CD4-positive, alpha-beta T cell treated with Interleukin-6 for 4 hours (primary cell): Measurements from ENCODE around the gene FGG.

ENCODE experiments used
- DNase-seq: peaks from one replicate; pipeline ENCODE4 v3.0.0-alpha.2; 2020; ENCODE audit warnings: mixed read lengths

FGG gene

DNA sequence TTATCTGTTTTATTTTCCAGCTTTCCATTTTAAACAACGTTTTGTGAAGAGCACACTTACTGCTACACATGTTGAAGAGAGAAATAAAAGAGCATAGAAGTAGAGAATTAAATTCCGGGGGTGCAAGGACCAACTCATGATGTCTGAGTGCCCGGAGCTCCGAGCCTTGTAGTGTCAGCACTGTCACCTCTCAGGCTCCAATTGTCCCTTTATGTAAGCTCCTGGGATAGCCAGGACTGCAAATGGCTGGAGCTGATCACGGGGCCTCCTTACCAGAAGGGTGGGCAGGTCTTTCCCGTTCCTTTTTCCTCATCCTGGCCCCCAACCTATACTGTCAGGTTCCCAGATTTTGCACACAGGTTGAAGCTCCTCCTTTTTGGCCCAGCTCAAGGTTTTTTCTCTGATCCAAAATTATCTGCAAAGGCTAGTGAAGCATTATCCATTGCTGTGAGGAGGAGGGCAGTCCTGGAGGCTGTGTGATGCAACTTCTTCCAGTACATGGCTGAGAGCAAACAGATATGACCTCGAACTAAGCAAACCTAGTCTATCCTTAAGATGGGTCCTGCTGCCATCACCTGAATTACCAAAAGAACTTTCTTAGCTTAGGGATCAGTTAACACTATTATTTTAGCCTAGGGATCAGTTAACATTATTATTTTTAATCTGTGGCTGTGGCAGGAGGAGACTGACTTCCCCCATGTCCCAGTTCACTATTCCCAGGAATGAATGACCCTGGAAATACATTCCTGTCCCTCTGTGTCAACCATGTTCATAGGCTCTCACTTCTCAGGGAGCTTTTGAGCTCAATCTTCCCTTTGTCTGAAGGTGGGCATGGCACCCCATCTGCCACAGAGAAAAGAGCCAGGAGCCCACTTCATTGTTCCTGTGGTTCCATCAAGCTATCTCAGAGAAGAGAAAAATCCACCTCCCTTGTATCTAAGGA is at the start of gene FGG:
Gene FGG, minus strand, starts transcription at position 185 of the 943 bp plus-strand sequence. Its CDS starts 47 bp downstream, at position 138.
- no peak for DNase-seq

DNA sequence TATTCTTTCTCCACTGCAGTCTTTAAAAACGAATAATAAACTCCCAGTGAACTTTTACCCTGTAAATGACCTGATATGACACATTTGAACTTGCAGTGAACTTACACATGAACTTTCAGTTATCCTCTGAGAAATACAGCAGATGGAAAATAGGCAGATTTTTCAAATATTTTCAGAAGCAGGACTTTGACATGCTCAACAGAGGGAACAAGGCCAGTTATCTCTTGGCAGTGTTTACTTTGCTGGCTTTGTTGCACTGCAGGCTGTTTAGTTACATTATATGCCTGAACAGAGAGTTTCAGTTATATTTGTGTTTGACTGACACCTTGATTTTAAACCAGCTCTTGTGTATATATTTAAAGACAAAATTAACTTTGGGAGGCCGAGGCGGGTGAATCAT is 47.6 kb upstream of the FGG start:
- no peak for DNase-seq

DNA sequence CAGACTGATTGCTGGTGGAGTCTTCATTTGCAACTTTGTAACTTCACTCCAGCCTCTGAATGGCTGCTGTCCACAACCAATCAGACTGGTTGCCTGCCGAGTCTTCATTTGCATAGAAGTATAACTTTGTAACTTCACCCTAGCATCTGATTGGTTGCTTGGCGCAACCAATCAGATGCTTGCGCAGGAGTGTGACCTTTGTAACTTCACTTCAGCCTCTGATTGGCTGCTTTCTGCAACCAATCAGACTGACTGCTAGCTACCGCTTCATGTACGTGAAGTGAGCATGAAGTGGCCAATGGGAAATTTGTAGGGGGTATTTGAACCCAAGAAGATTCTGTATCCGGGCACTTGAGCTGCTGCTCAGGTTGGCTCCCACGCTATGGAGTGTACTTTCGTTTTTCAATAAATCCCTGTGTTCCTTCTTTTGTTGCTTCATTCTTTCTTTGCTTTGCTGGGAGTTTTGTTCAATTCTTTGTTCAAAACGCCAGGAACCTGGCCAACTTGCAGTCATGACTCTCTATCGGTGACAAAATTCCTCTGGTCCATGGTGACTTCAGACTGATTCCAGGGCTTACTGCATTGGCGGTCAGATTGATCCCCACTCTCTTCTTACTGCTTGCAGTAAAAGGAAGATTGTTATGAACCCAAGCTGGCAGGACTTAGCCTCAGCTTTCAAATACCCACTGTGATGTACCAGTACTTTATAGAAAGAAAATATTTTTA is 46.4 kb upstream of the FGG start:
- no peak for DNase-seq

DNA sequence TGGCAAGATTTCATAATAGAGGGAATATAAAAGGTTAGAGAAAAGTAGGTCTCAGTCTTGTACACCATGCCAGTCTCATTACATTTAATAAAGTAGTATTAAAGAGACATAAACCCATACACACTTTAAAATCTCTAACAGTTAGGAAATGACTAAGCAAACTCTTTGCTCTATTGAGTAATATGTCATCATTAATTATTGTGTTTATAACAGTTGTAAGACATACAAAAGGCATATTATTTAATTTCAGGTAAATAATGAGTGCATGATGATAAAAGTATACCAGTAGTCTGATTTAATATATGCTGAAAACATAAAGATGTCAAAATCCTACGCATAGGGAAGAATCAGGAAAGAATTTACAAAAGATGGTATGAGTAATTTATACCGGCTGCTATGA is 31.0 kb upstream of the FGG start:
- DNase-seq = no peak

DNA sequence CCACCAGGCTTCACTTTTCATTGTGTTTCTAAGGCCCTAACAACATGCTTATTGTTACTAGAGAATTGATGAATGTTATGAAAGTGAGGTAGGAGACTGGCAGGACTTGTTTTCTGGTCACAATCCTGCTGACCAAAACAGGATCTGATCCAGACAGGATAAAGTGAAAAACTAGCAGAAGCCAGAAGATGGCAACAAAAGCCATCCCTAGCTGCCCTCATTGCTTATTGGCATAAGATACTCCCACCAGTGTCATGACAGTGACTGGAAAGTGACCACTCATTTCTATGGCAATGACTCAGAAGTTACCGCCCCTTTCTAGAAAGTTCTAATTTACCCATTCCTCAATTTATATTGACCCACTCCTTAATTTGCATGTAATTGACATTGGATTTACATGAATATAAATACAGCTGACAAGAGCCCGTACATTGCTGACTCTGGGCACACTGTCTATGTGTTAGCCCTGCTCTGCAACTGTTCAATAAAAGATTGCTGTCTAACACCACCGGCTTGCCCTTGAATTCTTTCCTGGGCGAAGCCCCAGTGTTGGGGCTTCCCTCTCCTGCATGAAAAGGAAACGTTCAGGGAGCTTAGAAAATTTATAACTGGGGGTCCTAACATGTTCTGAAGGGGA is 30.0 kb upstream of the FGG start:
- DNase-seq = no peak

DNA sequence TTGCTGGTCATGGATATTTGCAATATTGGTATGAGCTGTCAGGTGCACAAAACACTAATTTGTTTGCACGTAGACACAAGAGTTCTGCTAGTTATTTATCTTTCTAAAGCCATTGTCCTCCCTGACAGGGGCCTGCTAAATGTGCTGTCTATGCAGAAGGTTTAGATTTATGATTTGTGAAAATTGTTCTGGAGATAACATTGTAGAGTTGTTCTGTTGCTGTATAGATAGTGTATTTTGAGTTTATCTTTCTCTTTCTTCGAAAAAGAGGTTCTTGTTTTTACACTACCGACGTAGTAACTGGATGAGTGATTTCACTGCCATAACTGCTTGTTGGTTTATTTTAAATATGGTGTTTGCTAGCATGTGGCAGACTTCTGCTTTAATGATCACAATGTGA is 28.5 kb upstream of the FGG start:
- no peak for DNase-seq

DNA sequence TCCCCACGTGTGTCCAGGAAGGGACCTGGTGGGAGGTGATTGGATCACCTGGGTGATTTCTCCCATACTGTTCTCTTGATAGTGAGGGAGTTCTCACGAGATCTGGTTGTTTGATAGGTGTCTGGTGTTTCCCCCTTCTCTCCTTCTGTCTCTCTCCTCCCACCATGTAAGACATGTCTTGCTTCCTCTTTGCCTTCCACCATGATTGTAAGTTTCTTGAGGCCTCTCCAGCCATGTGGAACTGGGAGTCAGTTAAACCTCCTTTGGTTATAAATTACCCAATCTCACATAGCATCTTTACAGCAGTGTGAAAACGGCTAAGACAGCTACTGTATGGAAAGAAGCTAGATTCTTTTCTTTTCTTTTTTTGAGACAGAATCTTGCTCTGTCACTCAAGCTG is 21.6 kb upstream of the FGG start:
- DNase-seq = no peak

DNA sequence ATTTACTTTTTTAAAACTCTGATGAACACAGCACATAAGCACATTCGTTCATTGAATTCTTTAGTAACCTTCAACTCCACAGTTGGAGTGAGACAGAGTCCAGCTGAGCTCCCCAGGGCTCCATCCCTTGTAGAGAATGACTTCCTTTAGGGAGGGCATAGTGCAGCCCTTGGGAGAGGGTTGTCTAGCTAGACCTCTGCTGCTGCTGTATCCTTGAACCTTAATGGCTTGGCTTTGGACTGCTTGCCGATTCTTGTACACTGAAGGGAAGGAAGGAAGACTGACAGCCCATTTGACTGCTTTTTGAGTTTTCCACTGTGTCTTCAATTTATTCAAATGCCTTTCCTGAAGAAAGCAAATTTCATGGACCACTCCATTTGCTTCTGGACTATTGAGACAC is 19.4 kb upstream of the FGG start:
- no peak for DNase-seq

DNA sequence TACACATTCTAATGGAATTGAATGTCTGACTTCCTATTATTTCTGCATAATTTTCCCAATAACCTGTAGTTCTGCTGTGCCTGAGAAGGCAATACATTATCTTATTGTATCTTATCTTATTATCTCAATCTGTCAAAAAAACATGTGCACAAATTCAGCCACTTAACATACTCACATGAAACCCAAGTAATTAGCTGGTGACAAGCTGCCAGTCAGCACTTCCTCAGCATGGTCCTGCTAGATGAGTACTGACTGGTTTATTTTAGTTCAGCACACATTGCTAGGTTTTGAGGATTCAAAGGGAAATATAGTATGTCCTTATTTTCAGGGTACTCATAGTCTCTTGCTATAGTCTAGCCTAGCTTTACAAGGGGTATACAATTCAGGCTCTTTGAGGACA is 17.9 kb upstream of the FGG start:
- DNase-seq = no peak

DNA sequence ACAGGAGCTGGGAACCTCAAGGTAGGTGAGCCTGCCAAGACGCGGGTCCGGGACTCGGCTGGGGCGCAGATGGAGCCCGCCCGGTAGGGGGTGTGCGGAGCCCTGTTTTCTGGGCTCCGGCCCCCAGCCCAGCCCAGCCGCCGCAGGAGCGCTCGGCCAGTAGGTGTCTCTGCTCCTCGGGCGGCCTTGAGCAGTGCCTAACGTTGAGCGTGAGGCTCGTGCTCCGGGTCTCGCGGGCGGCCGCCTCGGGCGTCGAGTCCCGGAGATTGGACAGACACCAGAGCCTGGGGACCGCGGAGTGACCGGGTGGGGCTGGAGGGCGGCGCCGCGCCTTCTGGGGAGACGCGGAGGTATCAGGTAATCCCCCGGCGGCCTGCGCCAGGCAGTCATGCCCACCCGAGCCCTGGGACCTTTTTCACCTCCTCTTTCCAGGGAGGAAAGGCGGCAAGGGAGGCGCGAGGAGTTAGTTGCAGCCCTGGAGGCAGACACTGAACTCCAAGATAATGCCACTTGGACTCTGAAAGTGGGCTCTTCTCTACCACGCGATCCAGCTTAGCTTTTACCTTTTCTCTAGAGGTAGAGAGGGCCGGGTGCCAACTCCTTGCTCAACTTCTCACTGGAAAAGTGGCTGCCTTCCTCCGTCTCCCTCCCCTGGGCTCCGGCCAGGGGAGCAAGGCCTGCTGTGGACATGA is 14.5 kb upstream of the FGG start:
- DNase-seq = peak; percentile 57

DNA sequence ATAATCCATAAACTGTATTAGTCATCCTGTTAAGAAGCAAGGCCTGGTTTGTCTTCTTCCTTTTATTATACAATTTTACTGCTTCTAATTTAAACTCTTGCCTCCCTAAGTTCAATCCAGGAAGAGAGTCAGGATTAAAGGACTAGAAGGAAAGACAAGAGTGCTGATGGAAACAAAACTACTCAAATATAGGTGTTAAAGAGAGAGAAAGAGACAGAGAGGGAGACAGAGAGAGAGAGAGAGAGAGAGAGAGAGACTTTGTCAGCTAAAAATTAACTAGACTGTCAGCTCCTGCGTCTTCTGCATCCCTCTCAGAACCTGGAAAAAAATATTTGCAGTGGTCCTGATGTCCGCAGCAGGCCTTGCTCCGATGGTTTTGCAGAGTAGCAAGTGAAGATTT is 13.5 kb upstream of the FGG start:
- no peak for DNase-seq

DNA sequence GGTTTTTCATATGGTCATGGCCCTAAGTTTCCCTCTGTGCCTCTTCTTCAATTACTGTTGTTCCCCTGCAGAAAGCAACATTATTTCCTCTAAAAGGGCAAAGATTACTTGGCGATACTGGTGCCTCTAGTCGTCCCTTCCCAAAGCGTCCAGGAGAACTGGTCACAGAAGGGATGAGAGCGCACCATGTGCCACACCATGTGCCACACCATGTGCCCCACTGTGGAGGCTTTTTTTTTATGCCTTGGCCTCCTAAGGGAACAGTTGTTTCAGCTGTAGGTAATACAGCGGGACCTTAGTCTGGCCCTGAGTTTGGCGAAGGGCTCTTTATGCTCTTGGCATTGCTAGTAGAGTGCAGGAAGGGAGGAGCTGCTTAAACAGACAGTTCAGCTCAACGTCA is 11.5 kb upstream of the FGG start:
- no peak for DNase-seq

DNA sequence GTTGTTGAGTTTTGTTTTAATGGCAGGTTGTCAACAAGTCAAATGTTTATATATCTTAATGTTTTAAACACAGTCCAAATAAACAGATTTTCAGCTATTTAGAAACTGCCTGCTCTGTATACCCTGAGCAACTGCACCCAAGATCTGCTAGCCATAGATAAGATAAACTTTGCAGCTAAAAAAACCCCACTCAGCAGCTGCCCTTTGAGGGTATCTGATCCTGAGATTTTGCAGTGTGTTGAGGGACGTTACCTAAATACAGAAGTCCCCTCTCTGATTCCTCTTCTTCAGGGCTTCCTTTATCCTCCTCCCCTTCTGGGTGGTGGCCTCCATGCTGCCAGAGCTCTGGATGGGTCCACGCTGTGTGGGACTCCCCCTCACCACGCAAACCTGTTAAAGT is 11.0 kb upstream of the FGG start:
- DNase-seq = no peak

DNA sequence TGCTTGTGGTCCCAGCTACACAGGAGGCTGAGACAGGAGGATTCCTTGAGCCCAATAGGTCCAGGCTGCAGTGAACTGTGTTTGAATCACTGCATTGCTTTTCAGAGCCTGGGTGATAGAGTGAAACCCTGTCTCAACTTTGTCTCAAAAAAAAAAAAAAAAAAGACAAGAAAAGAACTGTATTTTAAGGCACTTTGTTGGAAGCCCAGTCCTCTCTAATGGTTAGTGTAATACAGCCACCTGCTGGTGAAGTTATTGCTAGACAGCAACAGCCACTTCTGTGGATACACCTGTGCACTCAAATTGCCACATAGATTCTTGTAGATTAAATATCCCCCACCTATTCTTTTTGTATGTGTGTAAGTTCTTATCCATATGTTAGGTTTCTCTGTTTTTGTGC is 10.1 kb upstream of the FGG start:
- peak; percentile 6 for DNase-seq

DNA sequence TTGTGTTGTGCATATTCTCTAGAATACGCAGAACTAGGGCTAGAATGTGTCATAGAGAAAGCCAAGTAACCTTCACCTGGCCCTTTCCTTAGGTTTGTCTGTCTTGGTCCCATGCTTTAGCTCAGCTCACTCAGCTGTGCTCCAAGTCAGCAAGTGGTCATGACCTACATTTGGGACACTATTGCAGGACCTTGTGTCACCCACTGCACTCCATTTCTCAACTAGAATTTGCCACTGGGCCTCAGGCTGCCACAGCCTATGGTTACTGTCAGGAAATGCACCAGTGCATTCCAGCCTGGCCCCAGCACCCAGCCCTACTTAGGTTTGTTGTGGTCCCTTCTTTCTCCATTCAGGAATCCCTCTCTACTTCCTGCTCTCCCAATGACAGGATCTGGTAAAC is 7.7 kb upstream of the FGG start:
- DNase-seq = no peak

DNA sequence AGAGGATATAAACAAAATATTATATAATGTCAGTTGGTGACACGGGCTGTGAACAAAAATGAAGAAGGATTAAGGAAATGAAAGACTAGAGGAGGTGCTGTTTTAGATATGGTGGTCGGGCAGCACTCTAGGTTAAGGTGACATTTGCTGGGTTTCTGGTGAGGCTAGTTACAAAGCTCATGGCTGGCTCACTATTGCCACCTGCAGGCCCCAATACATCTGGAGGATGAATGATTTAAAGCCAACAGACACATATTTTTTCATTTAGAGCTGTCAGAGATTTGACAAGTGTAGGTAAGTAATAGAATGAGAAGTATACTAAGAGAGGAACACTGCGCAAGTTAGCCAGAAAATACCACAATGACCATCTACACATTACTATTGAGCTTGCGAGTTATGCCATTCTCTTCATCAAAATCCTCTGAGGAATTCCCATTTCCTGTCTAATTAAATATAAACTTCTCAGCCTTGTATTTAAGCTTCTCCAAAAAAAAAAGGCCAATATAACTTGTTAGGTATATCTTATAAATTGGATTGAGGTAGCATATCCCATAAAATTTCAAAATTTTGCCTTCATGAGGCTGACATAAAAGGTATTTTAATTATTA is 6.4 kb upstream of the FGG start:
- peak; percentile 42 for DNase-seq

DNA sequence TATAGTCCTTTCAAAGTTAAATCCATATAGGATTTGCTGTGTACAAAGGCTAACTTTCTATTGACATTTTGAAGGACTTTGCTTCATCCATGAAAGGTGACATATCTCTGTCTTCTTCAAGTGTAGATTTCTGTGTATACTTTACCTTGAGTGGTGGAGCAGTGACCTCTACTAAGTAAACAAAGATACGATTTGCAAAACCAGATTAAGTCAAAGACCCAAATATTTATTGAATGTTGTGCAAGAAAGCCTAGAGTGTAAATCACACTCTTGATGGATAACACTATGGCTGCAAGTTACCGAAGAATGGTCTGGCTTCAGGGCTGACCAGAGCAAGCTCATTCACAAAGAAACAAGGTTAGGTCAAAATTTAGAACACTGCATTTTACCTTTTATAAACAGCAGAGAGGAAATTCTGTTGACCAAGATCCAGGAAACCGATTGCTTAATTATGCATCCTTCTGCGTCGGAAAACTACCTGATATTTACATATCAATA is 5.4 kb upstream of the FGG start:
- DNase-seq = no peak

DNA sequence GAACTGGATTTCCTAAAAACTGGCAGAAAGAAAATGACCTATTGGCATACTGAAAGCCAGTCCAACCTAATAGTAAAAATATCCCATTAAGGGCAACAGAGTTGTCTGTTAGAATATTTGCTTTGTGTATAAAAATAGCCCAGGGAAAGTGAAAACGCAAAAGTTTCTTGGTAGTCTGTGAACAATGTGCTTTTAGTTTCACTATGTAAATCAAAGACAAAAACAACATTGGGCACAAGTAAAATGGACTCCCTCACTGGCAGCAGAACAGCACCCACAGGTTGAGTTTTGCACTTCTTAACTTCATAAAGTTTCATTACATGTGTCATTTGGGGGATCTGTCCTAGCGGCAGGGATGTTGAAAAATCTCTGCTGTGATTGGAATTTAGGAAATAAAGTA is 4.3 kb upstream of the FGG start:
- DNase-seq = no peak

DNA sequence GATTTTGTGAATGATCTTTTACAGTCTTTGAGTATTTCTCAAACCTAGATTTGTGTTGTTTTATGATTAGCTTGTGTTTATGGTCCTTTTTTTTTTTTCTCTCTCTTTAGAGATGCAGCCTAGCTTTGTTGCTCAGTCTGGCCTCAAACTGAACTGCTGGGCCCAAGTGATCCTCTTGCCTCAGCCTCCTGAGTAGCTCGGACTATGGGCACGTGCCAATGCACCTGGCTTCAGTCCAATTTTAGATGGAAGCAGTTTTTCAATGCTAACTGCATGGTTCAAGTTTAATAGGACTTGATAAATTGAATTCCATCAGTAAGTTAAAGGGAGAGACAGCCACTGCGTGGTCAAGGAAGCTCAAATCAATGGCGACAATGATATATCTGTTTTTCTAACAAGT is 3.8 kb upstream of the FGG start:
- no peak for DNase-seq

DNA sequence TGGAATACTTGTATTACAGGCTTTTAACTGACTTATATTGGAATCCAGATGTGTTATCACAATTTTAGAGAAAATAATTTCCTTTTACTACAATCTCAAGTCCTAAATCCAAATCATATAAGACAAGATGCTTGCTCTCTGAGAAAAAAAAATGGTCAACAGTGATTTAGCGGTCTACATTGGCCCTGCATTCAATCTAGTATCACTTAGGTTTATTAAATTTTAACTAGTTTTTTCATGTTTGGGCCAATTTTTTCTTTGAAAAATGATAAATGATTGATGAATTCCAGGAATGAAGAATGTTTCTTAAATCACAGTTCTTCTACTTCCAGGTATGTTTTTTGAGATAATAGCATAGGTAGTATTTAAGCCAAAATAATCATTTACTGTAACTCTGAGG is 2.8 kb upstream of the FGG start:
- DNase-seq = no peak

DNA sequence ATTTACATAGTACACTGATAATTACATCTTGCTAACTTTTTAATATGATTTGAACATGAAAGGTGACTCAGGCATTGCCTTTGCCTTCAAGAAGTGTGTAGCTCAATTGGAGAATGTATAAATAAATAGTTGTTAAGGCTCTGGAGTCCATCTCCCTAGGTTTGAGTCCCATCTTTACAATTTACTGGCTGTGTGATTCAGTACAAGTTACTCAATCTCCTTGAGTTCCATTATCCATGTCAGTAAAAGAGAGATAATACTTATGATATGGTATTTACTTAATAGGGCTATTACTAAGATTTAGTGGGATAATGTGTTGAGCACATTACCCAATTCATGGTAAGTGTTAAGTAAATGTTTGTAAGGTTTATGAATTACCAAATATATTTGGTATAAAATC is 1.9 kb upstream of the FGG start:
- DNase-seq = no peak

DNA sequence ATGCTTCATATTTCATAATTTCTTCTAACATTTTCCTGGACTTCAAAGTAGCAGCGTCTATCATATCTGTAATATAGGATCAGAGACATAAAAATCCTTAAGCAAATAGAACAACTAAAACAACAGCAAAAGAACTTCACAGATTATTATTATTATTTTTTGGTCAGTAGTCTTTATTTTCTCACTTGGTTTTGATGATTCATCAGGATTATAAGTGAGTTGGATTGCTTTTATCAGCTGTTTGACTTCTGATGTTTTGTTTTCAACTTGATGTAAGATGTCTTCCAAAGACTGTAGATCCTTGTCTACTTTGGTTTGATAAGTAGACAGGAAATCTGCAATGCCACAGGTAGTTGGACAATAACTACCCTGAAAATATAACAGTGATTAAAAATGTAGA is 623 bp downstream of the FGG start:
- DNase-seq = no peak

DNA sequence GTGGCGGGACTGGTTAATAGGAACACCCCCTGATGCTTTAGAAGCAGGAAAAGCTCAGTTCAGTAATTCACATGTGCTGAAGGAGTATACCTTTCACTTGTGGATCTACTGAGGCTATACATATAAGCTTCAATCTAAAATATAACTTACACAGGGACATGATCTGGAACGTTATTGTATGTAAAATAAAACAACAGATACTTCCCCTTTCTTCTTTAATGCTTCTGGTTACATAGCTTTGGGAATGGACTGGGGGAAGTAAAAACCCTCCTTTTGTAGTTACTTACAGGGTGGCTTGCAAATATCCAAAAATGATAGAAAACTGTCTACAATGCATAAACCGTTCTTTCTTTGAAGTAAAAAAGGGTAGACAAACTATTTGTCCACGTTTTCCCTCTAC is 1.9 kb downstream of the FGG start:
- no peak for DNase-seq
